Measurements from ENCODE around the gene ANXA4. TPM values are rescaled to one million over a fixed set of nuclear protein-coding genes. Genes with fewer than 3 reads are reported as not detected.

Gene ANXA4
- total and polyA plus RNA-seq, 2 experiments from 2014 or later, result 6.7 to 11.5 TPM

DNA sequence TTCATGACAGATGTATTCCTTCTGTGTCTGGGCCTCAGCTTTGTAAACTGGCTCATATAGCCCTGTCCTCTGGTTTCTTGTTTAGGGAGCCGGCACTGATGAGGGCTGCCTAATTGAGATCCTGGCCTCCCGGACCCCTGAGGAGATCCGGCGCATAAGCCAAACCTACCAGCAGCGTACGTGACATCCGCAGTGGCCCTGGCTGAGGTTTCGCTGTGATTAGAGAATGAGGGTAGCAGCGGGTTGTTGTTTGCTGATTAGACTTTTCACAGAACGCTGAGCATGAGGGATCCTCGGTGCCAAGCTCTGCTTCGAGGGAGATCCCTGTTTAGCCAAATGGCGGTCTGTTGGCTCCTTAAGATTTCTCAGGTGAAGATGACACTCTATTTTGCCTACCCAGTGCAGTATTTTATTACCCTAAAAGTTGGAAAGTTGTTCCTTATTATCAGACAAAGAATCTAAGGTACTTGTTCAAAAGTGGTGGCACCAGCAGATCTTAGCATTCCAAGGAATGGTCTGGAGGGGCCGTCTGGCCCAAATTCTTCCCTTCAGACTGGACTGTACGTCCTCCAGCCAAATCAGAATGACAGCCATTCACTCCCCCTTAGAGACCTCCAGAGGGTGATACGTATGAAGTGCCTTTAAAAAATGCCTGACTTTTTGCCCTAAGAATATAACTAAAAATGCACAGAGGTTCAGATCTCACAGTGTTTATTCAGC, 66.0 kb downstream of the ANXA4 start:
- Mint-ChIP-seq H3K27me3 (ENCODE audit: insufficient read depth, low read depth, poor library complexity) (no peaks in the 10 kb centered on the region), H3K36me3 (ENCODE audit: low read depth) (no peaks in the 10 kb centered on the region; the same call in 1 of the 3 replicates), H3K27ac (no peak overlapping the region), H3K9me3 (no peaks in the 10 kb centered on the region), H3K4me3 (no peak overlapping the region), H3K4me1 (no peaks in the 10 kb centered on the region)
- Histone ChIP-seq H2AFZ (no peak overlapping the region), H3K79me2 (replicated peaks; ENCODE audit: insufficient read depth) (no peaks in the 10 kb centered on the region), H3K9me2 (ENCODE audit: insufficient read depth) (no peaks in the 10 kb centered on the region), H3F3A (replicated peaks; ENCODE audit: low read depth) (no peaks in the 10 kb centered on the region), H3K4me2 (no peak overlapping the region), H3K27ac (ENCODE audit: low read depth) (no peak overlapping the region), H3K27me3 (ENCODE audit: insufficient read depth) (no peaks in the 10 kb centered on the region), H3K4me3 (no peak overlapping the region), H3K36me3 (ENCODE audit: insufficient read depth) (no peaks in the 10 kb centered on the region), H3K4me1 (ENCODE audit: insufficient read depth) (no peaks in the 10 kb centered on the region), H4K20me1 (replicated peaks; ENCODE audit: insufficient read depth) (no peaks in the 10 kb centered on the region)
- no peak; the same call in 2 of the 3 replicates for ATAC-seq
- no peak for TF ChIP-seq EZH2 (IDR thresholded peaks at IDR 0.05; ENCODE audit: low read depth, unreplicated experiment)
- DNase-seq (ENCODE audit: low spot score), result no peak

DNA sequence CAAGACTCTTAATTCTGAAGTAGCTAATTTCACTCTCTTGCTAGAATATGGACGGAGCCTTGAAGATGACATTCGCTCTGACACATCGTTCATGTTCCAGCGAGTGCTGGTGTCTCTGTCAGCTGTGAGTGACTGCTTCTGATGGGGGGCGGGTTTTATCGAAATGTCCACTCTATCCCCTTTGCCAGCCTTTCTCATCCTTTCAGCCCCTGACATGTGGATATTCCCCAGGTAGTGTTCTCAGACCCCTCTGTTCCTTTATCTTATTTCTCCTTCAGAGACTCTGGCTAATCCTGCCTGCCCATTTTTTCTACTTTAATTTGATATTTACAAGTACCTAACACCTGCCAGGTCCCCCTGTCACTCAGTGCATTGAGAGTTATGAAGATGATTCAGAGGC, 68.6 kb downstream of the ANXA4 start:
- no peaks in the 10 kb centered on the region for H3K9me2 ChIP-seq (ENCODE audit: insufficient read depth)
- Mint-ChIP-seq H3K27me3 (ENCODE audit: insufficient read depth, low read depth, poor library complexity) (no peaks in the 10 kb centered on the region), H3K27ac (no peak overlapping the region), H3K4me3 (no peak overlapping the region), H3K36me3 (ENCODE audit: low read depth) (no peaks in the 10 kb centered on the region), H3K4me1 (peaks cover 5% of the 10 kb centered on the region), H3K9me3 (no peaks in the 10 kb centered on the region; the same call in 2 of the 3 replicates)
- no peaks in the 10 kb centered on the region for H3K36me3 ChIP-seq (ENCODE audit: insufficient read depth)
- H3K79me2 ChIP-seq (replicated peaks; ENCODE audit: insufficient read depth), result no peaks in the 10 kb centered on the region
- no peak overlapping the region for H3K4me3 ChIP-seq
- no peaks in the 10 kb centered on the region for H4K20me1 ChIP-seq (replicated peaks; ENCODE audit: insufficient read depth)
- H3F3A ChIP-seq (replicated peaks; ENCODE audit: low read depth), result no peaks in the 10 kb centered on the region
- DNase-seq (ENCODE audit: low spot score) (no peak), ATAC-seq (no peak)
- H3K4me2 ChIP-seq, result no peak overlapping the region
- no peaks in the 10 kb centered on the region for H3K27me3 ChIP-seq (ENCODE audit: insufficient read depth)
- no peak overlapping the region for H2AFZ ChIP-seq
- 0 out of 2 replicates have a peak overlapping the region, but pooled peaks have one; percentile 26 for H3K27ac ChIP-seq (ENCODE audit: low read depth)
- no peaks in the 10 kb centered on the region for H3K4me1 ChIP-seq (ENCODE audit: insufficient read depth)
- TF ChIP-seq, protein P1, sequence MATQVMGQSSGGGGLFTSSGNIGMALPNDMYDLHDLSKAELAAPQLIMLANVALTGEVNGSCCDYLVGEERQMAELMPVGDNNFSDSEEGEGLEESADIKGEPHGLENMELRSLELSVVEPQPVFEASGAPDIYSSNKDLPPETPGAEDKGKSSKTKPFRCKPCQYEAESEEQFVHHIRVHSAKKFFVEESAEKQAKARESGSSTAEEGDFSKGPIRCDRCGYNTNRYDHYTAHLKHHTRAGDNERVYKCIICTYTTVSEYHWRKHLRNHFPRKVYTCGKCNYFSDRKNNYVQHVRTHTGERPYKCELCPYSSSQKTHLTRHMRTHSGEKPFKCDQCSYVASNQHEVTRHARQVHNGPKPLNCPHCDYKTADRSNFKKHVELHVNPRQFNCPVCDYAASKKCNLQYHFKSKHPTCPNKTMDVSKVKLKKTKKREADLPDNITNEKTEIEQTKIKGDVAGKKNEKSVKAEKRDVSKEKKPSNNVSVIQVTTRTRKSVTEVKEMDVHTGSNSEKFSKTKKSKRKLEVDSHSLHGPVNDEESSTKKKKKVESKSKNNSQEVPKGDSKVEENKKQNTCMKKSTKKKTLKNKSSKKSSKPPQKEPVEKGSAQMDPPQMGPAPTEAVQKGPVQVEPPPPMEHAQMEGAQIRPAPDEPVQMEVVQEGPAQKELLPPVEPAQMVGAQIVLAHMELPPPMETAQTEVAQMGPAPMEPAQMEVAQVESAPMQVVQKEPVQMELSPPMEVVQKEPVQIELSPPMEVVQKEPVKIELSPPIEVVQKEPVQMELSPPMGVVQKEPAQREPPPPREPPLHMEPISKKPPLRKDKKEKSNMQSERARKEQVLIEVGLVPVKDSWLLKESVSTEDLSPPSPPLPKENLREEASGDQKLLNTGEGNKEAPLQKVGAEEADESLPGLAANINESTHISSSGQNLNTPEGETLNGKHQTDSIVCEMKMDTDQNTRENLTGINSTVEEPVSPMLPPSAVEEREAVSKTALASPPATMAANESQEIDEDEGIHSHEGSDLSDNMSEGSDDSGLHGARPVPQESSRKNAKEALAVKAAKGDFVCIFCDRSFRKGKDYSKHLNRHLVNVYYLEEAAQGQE (IDR thresholded peaks at IDR 0.05; ENCODE audit: unreplicated experiment), result no peak
- no peak for TF ChIP-seq POLR2AphosphoS5 (IDR thresholded peaks at IDR 0.05; ENCODE audit: low read depth)
- no peak for TF ChIP-seq CREB1 (CRISPR knock-in tag; IDR thresholded peaks at IDR 0.05; ENCODE audit: low read depth)
- TF ChIP-seq, protein P2, sequence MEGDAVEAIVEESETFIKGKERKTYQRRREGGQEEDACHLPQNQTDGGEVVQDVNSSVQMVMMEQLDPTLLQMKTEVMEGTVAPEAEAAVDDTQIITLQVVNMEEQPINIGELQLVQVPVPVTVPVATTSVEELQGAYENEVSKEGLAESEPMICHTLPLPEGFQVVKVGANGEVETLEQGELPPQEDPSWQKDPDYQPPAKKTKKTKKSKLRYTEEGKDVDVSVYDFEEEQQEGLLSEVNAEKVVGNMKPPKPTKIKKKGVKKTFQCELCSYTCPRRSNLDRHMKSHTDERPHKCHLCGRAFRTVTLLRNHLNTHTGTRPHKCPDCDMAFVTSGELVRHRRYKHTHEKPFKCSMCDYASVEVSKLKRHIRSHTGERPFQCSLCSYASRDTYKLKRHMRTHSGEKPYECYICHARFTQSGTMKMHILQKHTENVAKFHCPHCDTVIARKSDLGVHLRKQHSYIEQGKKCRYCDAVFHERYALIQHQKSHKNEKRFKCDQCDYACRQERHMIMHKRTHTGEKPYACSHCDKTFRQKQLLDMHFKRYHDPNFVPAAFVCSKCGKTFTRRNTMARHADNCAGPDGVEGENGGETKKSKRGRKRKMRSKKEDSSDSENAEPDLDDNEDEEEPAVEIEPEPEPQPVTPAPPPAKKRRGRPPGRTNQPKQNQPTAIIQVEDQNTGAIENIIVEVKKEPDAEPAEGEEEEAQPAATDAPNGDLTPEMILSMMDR (conservative IDR thresholded peaks at IDR 0.05; ENCODE audit: low read depth in 2 of 2), result no peak
- no peak for TF ChIP-seq EZH2phosphoT487 (IDR thresholded peaks at IDR 0.05; ENCODE audit: unreplicated experiment)
- TF ChIP-seq JUNB (IDR thresholded peaks at IDR 0.05; ENCODE audit: unreplicated experiment), result no peak
- no peak for TF ChIP-seq ZNF114 (CRISPR knock-in tag; IDR thresholded peaks at IDR 0.05)
- TF ChIP-seq NANOG (IDR thresholded peaks at IDR 0.05; ENCODE audit: borderline replicate concordance), result no peak
- TF ChIP-seq STAT1 (IDR thresholded peaks at IDR 0.05; ENCODE audit: unreplicated experiment), result no peak
- TF ChIP-seq ZNF331 (CRISPR knock-in tag; IDR thresholded peaks at IDR 0.05; ENCODE audit: low read depth), result no peak
